ENCODE data around the gene XPO1.

DNA sequence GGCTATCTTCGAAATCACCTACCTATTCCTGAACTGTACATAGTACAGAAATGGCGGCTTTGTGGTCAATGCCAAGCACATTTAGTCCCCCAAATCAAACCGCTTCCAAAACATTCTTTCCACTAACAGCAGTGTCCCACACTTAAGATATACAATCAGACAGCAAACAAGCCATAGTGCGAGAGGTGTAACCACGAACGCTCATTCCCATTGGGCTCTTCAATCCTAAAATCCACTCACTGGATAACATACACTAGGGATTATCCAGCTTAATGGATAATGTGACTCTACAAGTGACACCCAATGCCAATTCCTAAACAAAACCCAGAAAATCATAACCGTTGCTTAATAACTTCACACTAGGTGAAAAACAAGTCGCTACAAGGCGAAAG, 2.0 kb downstream of the XPO1 start:
- TF ChIP-seq, protein P1, sequence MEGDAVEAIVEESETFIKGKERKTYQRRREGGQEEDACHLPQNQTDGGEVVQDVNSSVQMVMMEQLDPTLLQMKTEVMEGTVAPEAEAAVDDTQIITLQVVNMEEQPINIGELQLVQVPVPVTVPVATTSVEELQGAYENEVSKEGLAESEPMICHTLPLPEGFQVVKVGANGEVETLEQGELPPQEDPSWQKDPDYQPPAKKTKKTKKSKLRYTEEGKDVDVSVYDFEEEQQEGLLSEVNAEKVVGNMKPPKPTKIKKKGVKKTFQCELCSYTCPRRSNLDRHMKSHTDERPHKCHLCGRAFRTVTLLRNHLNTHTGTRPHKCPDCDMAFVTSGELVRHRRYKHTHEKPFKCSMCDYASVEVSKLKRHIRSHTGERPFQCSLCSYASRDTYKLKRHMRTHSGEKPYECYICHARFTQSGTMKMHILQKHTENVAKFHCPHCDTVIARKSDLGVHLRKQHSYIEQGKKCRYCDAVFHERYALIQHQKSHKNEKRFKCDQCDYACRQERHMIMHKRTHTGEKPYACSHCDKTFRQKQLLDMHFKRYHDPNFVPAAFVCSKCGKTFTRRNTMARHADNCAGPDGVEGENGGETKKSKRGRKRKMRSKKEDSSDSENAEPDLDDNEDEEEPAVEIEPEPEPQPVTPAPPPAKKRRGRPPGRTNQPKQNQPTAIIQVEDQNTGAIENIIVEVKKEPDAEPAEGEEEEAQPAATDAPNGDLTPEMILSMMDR (IDR thresholded peaks at IDR 0.05): no peak
- no peak for TF ChIP-seq POLR2A (IDR thresholded peaks at IDR 0.05)
